MM.1S (cell line): ENCODE data around the gene SERPINA3.

Experiments
- DNase-seq: peaks from one replicate; pipeline ENCODE4 v3.0.0-alpha.2; 2015
- H2AFZ ChIP-seq: fragments of 300-600 bp; sonication (generic); 2 replicates; pipeline ENCODE4 v1.6.0; 2016; ENCODE audit warnings: antibody characterized with exemption, low read length
- H3F3A ChIP-seq: fragments of 300-600 bp; sonication (generic); 2 replicates; pipeline ENCODE4 v1.6.1; 2016; ENCODE audit warnings: mild to moderate bottlenecking, antibody characterized with exemption, low read length, moderate library complexity, mixed read lengths; ENCODE audit not compliant: insufficient read depth
- H3K27ac ChIP-seq: fragments of 300-600 bp; sonication (generic); 2 replicates; pipeline ENCODE4 v1.5.1; 2016; ENCODE audit warnings: mild to moderate bottlenecking, low read length
- H3K27me3 ChIP-seq: fragments of 300-600 bp; sonication (generic); replicated peaks from 2 replicates; pipeline ENCODE4 v1.6.0; 2016; ENCODE audit warnings: low read length; ENCODE audit not compliant: insufficient read depth
- H3K36me3 ChIP-seq: fragments of 300-600 bp; sonication (generic); replicated peaks from 2 replicates; pipeline ENCODE4 v1.6.1; 2016; ENCODE audit warnings: mild to moderate bottlenecking, low read length, mixed read lengths; ENCODE audit not compliant: insufficient read depth
- H3K4me1 ChIP-seq: fragments of 300-600 bp; sonication (generic); 2 replicates; pipeline ENCODE4 v1.6.1; 2016; ENCODE audit warnings: low read length, mixed read lengths
- H3K4me2 ChIP-seq: fragments of 300-600 bp; sonication (generic); 2 replicates; pipeline ENCODE4 v1.6.0; 2016; ENCODE audit warnings: low read depth, low read length
- H3K4me3 ChIP-seq: fragments of 300-600 bp; sonication (generic); 2 replicates; pipeline ENCODE4 v1.5.1; 2016; ENCODE audit warnings: low read length, mixed read lengths
- H3K79me2 ChIP-seq: fragments of 300-600 bp; sonication (generic); 2 replicates; pipeline ENCODE4 v1.6.1; 2016; ENCODE audit warnings: mixed run types, low read length, mixed read lengths
- H3K9ac ChIP-seq: fragments of 300-600 bp; sonication (generic); 2 replicates; pipeline ENCODE4 v1.6.1; 2016; ENCODE audit warnings: low read length, mixed read lengths
- H3K9me2 ChIP-seq: fragments of 300-600 bp; sonication (generic); replicated peaks from 2 replicates; pipeline ENCODE4 v1.6.1; 2016; ENCODE audit warnings: mild to moderate bottlenecking, low read length, mixed read lengths; ENCODE audit not compliant: insufficient read depth
- H3K9me3 ChIP-seq: fragments of 300-600 bp; sonication (generic); replicated peaks from 2 replicates; pipeline ENCODE4 v1.6.1; 2016; ENCODE audit warnings: mild to moderate bottlenecking, low read length, mixed read lengths; ENCODE audit not compliant: insufficient read depth
- H4K20me1 ChIP-seq: fragments of 300-600 bp; sonication (generic); 2 replicates; pipeline ENCODE4 v1.6.1; 2016; ENCODE audit warnings: mild to moderate bottlenecking, low read length, moderate library complexity, mixed read lengths; ENCODE audit not compliant: insufficient read depth
- CTCF ChIP-seq: fragments of 300-600 bp; sonication (generic); IDR thresholded peaks from 2 replicates; pipeline ENCODE4 v1.5.1; 2016; ENCODE audit warnings: antibody characterized with exemption, low read length, mixed read lengths
- EZH2 ChIP-seq: fragments of 300-600 bp; sonication (generic); optimal IDR thresholded peaks from 2 replicates; pipeline ENCODE3; 2017; ENCODE audit warnings: low read depth, mild to moderate bottlenecking, antibody characterized with exemption, low read length, mixed read lengths
- EZH2phosphoT487 ChIP-seq: fragments of 300-600 bp; sonication (generic); IDR thresholded peaks from 2 replicates; pipeline ENCODE4 v1.6.1; 2018; ENCODE audit warnings: antibody characterized with exemption, low read length

The SERPINA3 gene

DNA sequence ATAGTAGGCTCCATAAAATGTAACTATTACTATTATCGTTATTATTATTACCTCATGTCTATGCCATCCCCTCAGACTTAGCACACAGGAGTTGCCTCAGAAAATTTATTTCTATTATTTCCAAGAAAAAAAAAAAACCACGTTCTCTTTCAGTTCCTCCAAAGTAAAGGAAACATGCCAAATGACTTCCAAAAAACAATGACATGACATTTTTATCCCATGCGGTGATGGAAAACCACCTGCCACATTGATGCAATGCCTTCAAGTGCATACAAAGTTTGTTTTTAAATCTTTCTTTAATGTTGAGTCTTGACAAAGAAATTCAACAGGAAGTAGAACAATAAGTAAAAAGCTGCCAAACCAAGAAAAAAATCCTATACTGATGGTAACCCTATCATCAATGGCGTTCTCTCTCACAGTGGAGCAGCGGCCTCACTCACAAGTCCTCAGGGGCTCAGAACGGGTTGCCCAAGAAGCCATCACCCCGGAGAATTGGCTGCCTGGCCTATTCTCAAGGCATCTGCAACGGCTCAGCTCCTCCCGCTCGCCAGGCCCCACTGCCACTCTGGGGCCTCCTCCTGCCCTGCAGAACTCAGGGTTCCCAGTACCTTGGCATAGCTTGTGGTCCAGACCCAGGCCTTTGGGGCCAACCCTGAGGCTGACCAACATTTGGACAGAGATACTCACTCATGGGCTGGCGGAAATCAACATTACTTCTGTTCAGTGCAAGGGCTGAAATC, 51.9 kb downstream of the SERPINA3 start:
- Histone ChIP-seq H3K27me3 (no peaks in the 10 kb centered on the region), H2AFZ (no peak overlapping the region), H3K4me1 (no peaks in the 10 kb centered on the region), H3K9me3 (no peaks in the 10 kb centered on the region), H3K9ac (no peak overlapping the region), H3K36me3 (no peaks in the 10 kb centered on the region), H3K27ac (no peak overlapping the region), H3K4me2 (no peak overlapping the region), H3K79me2 (no peaks in the 10 kb centered on the region), H4K20me1 (no peaks in the 10 kb centered on the region), H3K4me3 (no peak overlapping the region), H3F3A (no peaks in the 10 kb centered on the region), H3K9me2 (no peaks in the 10 kb centered on the region)
- DNase-seq, result no peak
- TF ChIP-seq EZH2 (no peak), EZH2phosphoT487 (no peak), CTCF (no peak)

- no peaks in the 10 kb centered on the region for H3K79me2 ChIP-seq
- no peaks in the 10 kb centered on the region for H3K9me3 ChIP-seq
- no peak overlapping the region for H2AFZ ChIP-seq
- H3K4me1 ChIP-seq, result no peaks in the 10 kb centered on the region
- H4K20me1 ChIP-seq, result no peaks in the 10 kb centered on the region
- H3F3A ChIP-seq, result no peaks in the 10 kb centered on the region
- H3K36me3 ChIP-seq, result no peaks in the 10 kb centered on the region
- no peak for TF ChIP-seq CTCF
- no peak for TF ChIP-seq EZH2
- TF ChIP-seq EZH2phosphoT487, result no peak
- no peak overlapping the region for H3K27ac ChIP-seq
- DNase-seq, result no peak
- no peak overlapping the region for H3K4me2 ChIP-seq
- no peak overlapping the region for H3K4me3 ChIP-seq
- H3K27me3 ChIP-seq, result no peaks in the 10 kb centered on the region
- no peak overlapping the region for H3K9ac ChIP-seq
- H3K9me2 ChIP-seq, result no peaks in the 10 kb centered on the region
These were observed 52.9 kb downstream of the SERPINA3 start for GRCh38 chr14:94665121-94665520.

DNA sequence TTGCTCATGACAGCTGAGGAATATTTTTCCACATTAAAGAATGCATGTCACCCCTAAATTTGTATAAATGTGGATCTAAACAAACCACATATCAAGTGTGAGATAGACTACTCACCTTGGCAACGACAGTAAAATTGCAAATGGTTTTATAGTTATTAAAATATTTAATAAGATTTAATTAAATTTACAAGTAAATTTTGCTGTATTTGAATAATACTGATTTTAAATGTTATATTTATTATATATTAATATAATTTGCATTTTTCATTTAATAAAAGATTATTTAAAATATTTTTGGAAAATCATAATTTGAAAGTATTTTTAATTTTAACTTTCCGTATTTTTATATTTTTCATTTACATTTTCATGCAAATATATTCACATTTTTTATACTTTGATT, 53.4 kb downstream of the SERPINA3 start:
- DNase-seq, result no peak
- TF ChIP-seq EZH2, result no peak
- no peak for TF ChIP-seq CTCF
- no peak for TF ChIP-seq EZH2phosphoT487
- Histone ChIP-seq H3K36me3 (no peaks in the 10 kb centered on the region), H3F3A (no peaks in the 10 kb centered on the region), H3K27ac (no peak overlapping the region), H3K4me1 (no peaks in the 10 kb centered on the region), H3K79me2 (no peaks in the 10 kb centered on the region), H3K9ac (no peak overlapping the region), H3K9me2 (no peaks in the 10 kb centered on the region), H3K9me3 (no peaks in the 10 kb centered on the region), H3K27me3 (no peaks in the 10 kb centered on the region), H4K20me1 (no peaks in the 10 kb centered on the region), H3K4me2 (no peak overlapping the region), H3K4me3 (no peak overlapping the region), H2AFZ (no peak overlapping the region)
